K562 (cell line): ENCODE data around the gene SNX33. TPM values are rescaled to one million over a fixed set of nuclear protein-coding genes. Genes with fewer than 3 reads are reported as not detected.

Source experiments
- DACH1 ChIP-seq: fragments of 450-650 bp; IDR thresholded peaks from 2 replicates; pipeline ENCODE4 v1.6.1; 2018; ENCODE audit not compliant: partially characterized antibody
- EGR1 ChIP-seq: fragments of 450-650 bp; conservative IDR thresholded peaks from 2 replicates; pipeline ENCODE4 v1.6.1; 2017; ENCODE audit warnings: mild to moderate bottlenecking
- ETV1 ChIP-seq: fragments of 450-650 bp; conservative IDR thresholded peaks from 2 replicates; pipeline ENCODE4 v1.6.1; 2016; ENCODE audit warnings: missing genetic modification characterization, control low read depth, low read depth, missing compliant biosample characterization
- FOXM1 ChIP-seq, 2 experiments: fragments of 450-650 bp in 1 of 2; sonication (generic) in 1 of 2; formaldehyde crosslinking in 1 of 2; IDR thresholded peaks; 2 replicates each; pipeline versions ENCODE4 v1.6.1 to v1.9.0; 2017 to 2022; ENCODE audit warnings: low read depth in 2 of 2, mild to moderate bottlenecking in 2 of 2, missing genetic modification reagents in 1 of 2, moderate library complexity in 1 of 2
- GABPB1 ChIP-seq: sonication (generic); formaldehyde crosslinking; IDR thresholded peaks from 2 replicates; pipeline ENCODE4 v1.8.0; 2022; ENCODE audit warnings: mild to moderate bottlenecking, missing genetic modification reagents
- HDAC2 ChIP-seq: fragments of 450-650 bp; IDR thresholded peaks from 2 replicates; pipeline ENCODE4 v1.6.1; 2016; ENCODE audit warnings: mild to moderate bottlenecking
- HDAC3 ChIP-seq: fragments of 450-650 bp; IDR thresholded peaks from 2 replicates; pipeline ENCODE4 v1.6.1; 2018; ENCODE audit warnings: borderline replicate concordance, mild to moderate bottlenecking, moderate library complexity; ENCODE audit not compliant: partially characterized antibody
- MYC ChIP-seq, 2 experiments: fragments of 250-450 bp in 1 of 2; sonication (Bioruptor Pico) in 1 of 2; IDR thresholded peaks; 2 replicates each; pipeline versions ENCODE4 v1.5.1 to v1.6.1; 2012 to 2021; ENCODE audit warnings: low read depth in 2 of 2, borderline replicate concordance in 1 of 2, improper control_type of control experiment in 1 of 2, low read length in 1 of 2, mild to moderate bottlenecking in 1 of 2, moderate library complexity in 1 of 2
- NFIC ChIP-seq: fragments of 450-650 bp; IDR thresholded peaks from 2 replicates; pipeline ENCODE4 v1.6.1; 2017; ENCODE audit warnings: mild to moderate bottlenecking, inconsistent platforms
- PRPF4 ChIP-seq: fragments of 200-400 bp; formaldehyde crosslinking; IDR thresholded peaks from one replicate; pipeline ENCODE4 v1.6.1; 2017; ENCODE audit warnings: low read length, low read depth, mild to moderate bottlenecking; ENCODE audit not compliant: insufficient read depth, poor library complexity, severe bottlenecking
- PTBP1 ChIP-seq: fragments of 200-400 bp; formaldehyde crosslinking; IDR thresholded peaks from 2 replicates; pipeline ENCODE4 v1.6.1; 2017; ENCODE audit warnings: low read depth, low read length
- RB1 ChIP-seq: fragments of 450-650 bp; IDR thresholded peaks from 2 replicates; pipeline ENCODE4 v1.6.1; 2017; ENCODE audit warnings: low read depth, mild to moderate bottlenecking
- SIX5 ChIP-seq, 2 experiments: IDR thresholded peaks; 2 replicates each; pipeline ENCODE4 v1.6.1; 2011; ENCODE audit warnings: low read length in 2 of 2, borderline replicate concordance in 1 of 2, low read depth in 1 of 2, mild to moderate bottlenecking in 1 of 2, moderate library complexity in 1 of 2; ENCODE audit not compliant: insufficient read depth in 1 of 2
- SMAD4 ChIP-seq: fragments of 250-450 bp; sonication (Bioruptor Pico); conservative IDR thresholded peaks from 2 replicates; pipeline ENCODE4 v1.8.0; 2021; ENCODE audit warnings: inconsistent platforms, mild to moderate bottlenecking, moderate library complexity
- SRF ChIP-seq, 2 experiments: fragments of 250-450, 450-650 bp in 1 of 2; sonication (Bioruptor Pico) in 1 of 2; sonication (generic) in 1 of 2; formaldehyde crosslinking; IDR thresholded peaks; 2 replicates each; pipeline versions ENCODE4 v1.5.0 to v1.5.1; 2020 to 2022; ENCODE audit warnings: mild to moderate bottlenecking in 1 of 2, missing genetic modification reagents in 1 of 2
- XRCC5 ChIP-seq: fragments of 200-400 bp; formaldehyde crosslinking; IDR thresholded peaks from 2 replicates; pipeline ENCODE4 v1.6.1; 2017; ENCODE audit warnings: low read depth, mild to moderate bottlenecking, low read length
- polyA plus RNA-seq, 8 experiments: library from polyadenylated mRNA; depleted of rRNA in 4 of 8; stranded (reverse) in 5 of 8; unstranded in 3 of 8; fragments of >200 nt; fragmentation: Nextera tagmentation in 2 of 8; fragmentation: Illumina TruSeq in 1 of 8; extraction: Ambion mirVana in 2 of 8; extraction: Trizol in 1 of 8; gene quantifications; 2 replicates each; pipeline versions ENCODE4 v1.2.1 to v1.2.3, GENCODE V29; 2011 to 2014; ENCODE audit warnings: inconsistent platforms in 1 of 8, missing spikeins in 1 of 8
- total RNA-seq, 7 experiments: library from RNA; depleted of rRNA in 6 of 7; stranded (reverse); fragments of >200 nt in 6 of 7; fragmentation: Illumina TruSeq in 2 of 7; extraction: Trizol in 2 of 7; gene quantifications; 2 replicates each; pipeline versions ENCODE4 v1.2.1 to v1.2.3, GENCODE V29; 2011 to 2021; ENCODE audit warnings: low replicate concordance in 1 of 7
- TF ChIP-seq, protein P1 (sequence below): fragments of 250-450 bp; sonication (Bioruptor Pico); IDR thresholded peaks from 2 replicates; pipeline ENCODE4 v1.9.0; 2021; ENCODE audit warnings: mild to moderate bottlenecking
- TF ChIP-seq, protein P2 (sequence below), 3 experiments: IDR thresholded peaks in 2 of 3; conservative IDR thresholded peaks in 1 of 3; 2 replicates each; pipeline ENCODE4 v1.5.1; 2011 to 2012; ENCODE audit warnings: low read length in 3 of 3, mild to moderate bottlenecking in 3 of 3, control low read depth in 2 of 3, improper control_type of control experiment in 1 of 3, inconsistent platforms in 1 of 3, low read depth in 1 of 3, mixed read lengths in 1 of 3, moderate library complexity in 1 of 3; ENCODE audit not compliant: insufficient read depth in 2 of 3
- TF ChIP-seq, protein P3 (sequence below): sonication (generic); formaldehyde crosslinking; IDR thresholded peaks from 2 replicates; pipeline ENCODE4 v1.8.0; 2022; ENCODE audit warnings: missing genetic modification reagents, mild to moderate bottlenecking, moderate library complexity, borderline replicate concordance
- TF ChIP-seq, protein P4 (sequence below), 2 experiments: fragments of 450-650 bp; IDR thresholded peaks; 2 replicates each; pipeline ENCODE4 v1.6.1; 2016

SNX33 gene
- total and polyA plus RNA-seq, 9 of the 15 experiments (the other 6 are each of a cell fraction or from before 2014, with no cell fraction given), result 1.4 to 14.1 (median 8.2) TPM

DNA sequence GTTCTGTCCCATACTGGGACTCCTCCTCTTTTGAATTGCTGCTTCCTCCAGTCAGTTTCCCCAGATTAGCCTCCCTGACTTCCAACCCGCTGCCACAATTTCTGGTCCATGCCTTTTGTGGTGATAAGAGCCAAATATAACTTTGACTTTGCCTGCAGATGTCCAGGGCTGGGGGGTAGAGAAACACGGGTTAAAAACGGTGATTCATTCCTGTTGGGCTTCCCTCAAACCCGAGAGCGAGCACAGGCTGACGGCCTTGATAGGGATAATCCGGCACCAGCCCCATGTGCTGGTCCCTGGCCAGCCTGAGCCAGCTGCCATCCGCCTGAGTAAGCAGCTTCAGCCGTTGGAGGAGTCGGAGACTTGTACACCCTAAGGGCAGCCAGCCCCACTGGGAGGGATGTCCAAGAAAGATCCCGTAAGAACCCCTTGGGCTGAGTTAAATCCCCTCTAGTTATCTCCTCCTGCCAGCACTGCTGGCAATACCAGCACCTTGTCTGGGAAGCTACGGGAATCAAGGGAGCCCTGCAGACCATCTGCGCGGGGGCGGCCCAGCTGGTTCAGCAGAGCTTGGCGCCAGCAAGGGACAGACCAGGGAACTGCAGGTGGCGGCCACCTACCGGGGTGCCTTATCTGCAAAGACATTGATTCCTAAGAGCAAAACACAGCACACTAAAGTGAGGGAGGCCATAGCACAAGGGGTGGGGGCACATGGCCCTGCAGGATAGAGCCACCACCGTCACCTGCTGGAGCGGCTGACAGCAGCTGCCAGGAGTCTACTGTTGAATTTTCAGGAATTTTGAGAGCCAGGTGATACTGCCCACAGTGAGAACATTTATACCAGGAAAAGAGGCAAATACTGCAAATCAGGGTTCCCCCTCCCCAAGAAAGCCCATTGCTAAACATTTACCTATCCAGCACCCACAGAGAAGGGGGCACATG, 46.8 kb downstream of the SNX33 start (continued):
- TF ChIP-seq MYC (IDR thresholded peaks at IDR 0.05; ENCODE audit: low read depth, low read length) (peak; percentile 61; the same call in 1 of the 2 replicates), MYC (CRISPR knock-in tag; IDR thresholded peaks at IDR 0.05; ENCODE audit: borderline replicate concordance, low read depth) (peak; percentile 54; the same call in 1 of the 2 replicates), NFIC (peak; percentile 95), PRPF4 (no peak), PTBP1 (peak; percentile 87), DACH1 (peak; percentile 90), SRF (CRISPR knock-in tag; IDR thresholded peaks at IDR 0.05) (peak in 1 of 2 experiments; percentile 67; a peak in 2 of 4 replicates), FOXM1 (IDR thresholded peaks at IDR 0.05; ENCODE audit: low read depth) (peak; percentile 77; the same call in 1 of the 2 replicates), FOXM1 (CRISPR knock-in tag; IDR thresholded peaks at IDR 0.05; ENCODE audit: low read depth) (no peak), ETV1 (no peak), EGR1 (peak; percentile 99), XRCC5 (peak; percentile 13; the same call in 1 of the 2 replicates), SMAD4 (peak; percentile 96), GABPB1 (CRISPR knock-in tag) (peak; percentile 66), HDAC2 (peak; percentile 87; the same call in 1 of the 2 replicates), RB1 (peak; percentile 50; the same call in 1 of the 2 replicates), SIX5 (IDR thresholded peaks at IDR 0.05; ENCODE audit: borderline replicate concordance in 1 of 2, insufficient read depth in 1 of 2, low read depth in 1 of 2, low read length in 2 of 2) (no peak), HDAC3 (peak; percentile 82)
- TF ChIP-seq, protein P1, sequence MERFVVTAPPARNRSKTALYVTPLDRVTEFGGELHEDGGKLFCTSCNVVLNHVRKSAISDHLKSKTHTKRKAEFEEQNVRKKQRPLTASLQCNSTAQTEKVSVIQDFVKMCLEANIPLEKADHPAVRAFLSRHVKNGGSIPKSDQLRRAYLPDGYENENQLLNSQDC (CRISPR knock-in tag), result no peak
- TF ChIP-seq, protein P2, sequence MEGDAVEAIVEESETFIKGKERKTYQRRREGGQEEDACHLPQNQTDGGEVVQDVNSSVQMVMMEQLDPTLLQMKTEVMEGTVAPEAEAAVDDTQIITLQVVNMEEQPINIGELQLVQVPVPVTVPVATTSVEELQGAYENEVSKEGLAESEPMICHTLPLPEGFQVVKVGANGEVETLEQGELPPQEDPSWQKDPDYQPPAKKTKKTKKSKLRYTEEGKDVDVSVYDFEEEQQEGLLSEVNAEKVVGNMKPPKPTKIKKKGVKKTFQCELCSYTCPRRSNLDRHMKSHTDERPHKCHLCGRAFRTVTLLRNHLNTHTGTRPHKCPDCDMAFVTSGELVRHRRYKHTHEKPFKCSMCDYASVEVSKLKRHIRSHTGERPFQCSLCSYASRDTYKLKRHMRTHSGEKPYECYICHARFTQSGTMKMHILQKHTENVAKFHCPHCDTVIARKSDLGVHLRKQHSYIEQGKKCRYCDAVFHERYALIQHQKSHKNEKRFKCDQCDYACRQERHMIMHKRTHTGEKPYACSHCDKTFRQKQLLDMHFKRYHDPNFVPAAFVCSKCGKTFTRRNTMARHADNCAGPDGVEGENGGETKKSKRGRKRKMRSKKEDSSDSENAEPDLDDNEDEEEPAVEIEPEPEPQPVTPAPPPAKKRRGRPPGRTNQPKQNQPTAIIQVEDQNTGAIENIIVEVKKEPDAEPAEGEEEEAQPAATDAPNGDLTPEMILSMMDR (IDR thresholded peaks at IDR 0.05 in 2 of 3, conservative IDR thresholded peaks at IDR 0.05 in 1 of 3; ENCODE audit: insufficient read depth in 2 of 3, low read depth in 1 of 3, low read length in 3 of 3), result peak; percentile 62 to 85 (median 67)
- TF ChIP-seq, protein P3, sequence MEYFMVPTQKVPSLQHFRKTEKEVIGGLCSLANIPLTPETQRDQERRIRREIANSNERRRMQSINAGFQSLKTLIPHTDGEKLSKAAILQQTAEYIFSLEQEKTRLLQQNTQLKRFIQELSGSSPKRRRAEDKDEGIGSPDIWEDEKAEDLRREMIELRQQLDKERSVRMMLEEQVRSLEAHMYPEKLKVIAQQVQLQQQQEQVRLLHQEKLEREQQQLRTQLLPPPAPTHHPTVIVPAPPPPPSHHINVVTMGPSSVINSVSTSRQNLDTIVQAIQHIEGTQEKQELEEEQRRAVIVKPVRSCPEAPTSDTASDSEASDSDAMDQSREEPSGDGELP (CRISPR knock-in tag), result peak; percentile 99
- TF ChIP-seq, protein P4, sequence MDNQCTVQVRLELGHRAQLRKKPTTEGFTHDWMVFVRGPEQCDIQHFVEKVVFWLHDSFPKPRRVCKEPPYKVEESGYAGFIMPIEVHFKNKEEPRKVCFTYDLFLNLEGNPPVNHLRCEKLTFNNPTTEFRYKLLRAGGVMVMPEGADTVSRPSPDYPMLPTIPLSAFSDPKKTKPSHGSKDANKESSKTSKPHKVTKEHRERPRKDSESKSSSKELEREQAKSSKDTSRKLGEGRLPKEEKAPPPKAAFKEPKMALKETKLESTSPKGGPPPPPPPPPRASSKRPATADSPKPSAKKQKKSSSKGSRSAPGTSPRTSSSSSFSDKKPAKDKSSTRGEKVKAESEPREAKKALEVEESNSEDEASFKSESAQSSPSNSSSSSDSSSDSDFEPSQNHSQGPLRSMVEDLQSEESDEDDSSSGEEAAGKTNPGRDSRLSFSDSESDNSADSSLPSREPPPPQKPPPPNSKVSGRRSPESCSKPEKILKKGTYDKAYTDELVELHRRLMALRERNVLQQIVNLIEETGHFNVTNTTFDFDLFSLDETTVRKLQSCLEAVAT (IDR thresholded peaks at IDR 0.05), result 0 out of 4 replicates have a peak, but pooled peaks of 1 of the 2 experiments have one; percentile 21
